ENCODE data around the gene RBBP6. TPM values are rescaled to one million over a fixed set of nuclear protein-coding genes. Genes with fewer than 3 reads are reported as not detected.
"Not testable (repeated sequence)": the region's sequence is repeated elsewhere in the genome, so short reads cannot be mapped to it uniquely, and the experiment has no call there.

The RBBP6 gene
- total and polyA plus RNA-seq, 4 donors = 25.1 to 93.3 (median 37.0) TPM

DNA sequence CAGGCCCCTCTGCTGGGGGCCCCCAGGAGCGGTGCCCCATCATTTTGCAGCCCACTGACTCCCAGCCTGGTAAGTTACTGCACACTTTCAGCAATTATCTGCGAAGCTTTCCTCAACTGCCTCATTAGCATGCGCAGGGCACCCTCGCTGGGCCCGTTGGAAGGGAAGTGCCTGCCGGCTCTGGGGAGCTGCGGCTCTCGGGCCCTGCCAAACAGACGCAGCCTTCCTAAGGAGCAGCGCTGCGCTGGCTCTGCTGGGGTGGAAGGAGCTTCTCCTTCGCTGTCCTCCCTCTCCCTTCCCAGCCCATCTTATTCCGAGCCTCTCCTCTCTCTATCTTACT lies 71.0 kb downstream of the RBBP6 start:
- peaks cover 0 to 7% (median 2%) of the 10 kb centered on the region in 5 donors for H3K4me1 ChIP-seq (ENCODE audit: control insufficient read depth in 5 of 5, insufficient read depth in 5 of 5, low read length in 5 of 5)
- H3K4me3 ChIP-seq = no peak overlapping the region
- H3K36me3 ChIP-seq (ENCODE audit: control insufficient read depth in 4 of 4, insufficient read depth in 4 of 4, low read length in 4 of 4) = no peaks in the 10 kb centered on the region
- H3K27ac ChIP-seq (ENCODE audit: low read depth in 1 of 2, low read length in 1 of 2) = no peak overlapping the region
- peaks cover 0 to 21% (median 18%) of the 10 kb centered on the region in 3 donors for H3K27me3 ChIP-seq (ENCODE audit: control insufficient read depth in 3 of 3, insufficient read depth in 3 of 3, low read length in 2 of 3)
- H3K9ac ChIP-seq (ENCODE audit: insufficient read depth in 1 of 2, low read length in 2 of 2) = no peak overlapping the region
- WGBS, 2 donors = 4% methylated on average over 13 of the region's 13 CpGs
- peak; percentile 29 to 45 (median 33) for DNase-seq
- TF ChIP-seq CTCF (IDR thresholded peaks at IDR 0.05; ENCODE audit: control extremely low read depth, extremely low read depth) = no peak
- no peak for ATAC-seq (ENCODE audit: insufficient read depth, low FRiP score)
- no peaks in the 10 kb centered on the region for H3K9me3 ChIP-seq (ENCODE audit: control insufficient read depth in 4 of 4, insufficient read depth in 3 of 4, low read length in 3 of 4)

DNA sequence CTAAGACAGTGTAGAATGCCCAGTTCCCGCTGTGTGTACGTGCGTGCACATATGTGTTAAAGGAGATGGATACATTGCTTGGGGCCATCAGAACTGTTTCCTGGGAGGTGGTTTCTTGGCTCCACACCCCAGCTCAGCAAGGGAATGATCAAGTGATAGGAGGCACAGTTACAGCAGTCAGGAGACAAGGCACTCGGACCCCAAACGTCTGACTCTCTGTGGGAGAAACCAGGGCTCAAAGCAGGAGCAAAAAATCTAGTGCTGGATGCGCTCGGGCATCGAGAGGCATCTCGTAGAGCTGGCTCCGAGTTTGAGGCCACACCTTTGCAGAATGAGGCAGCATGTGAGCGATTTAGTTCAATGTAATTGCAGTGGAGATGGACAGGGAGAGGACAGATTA lies 71.9 kb downstream of the RBBP6 start:
- DNase-seq (no peak), ATAC-seq (ENCODE audit: insufficient read depth, low FRiP score) (no peak)
- no peaks in the 10 kb centered on the region for H3K9me3 ChIP-seq (ENCODE audit: control insufficient read depth in 4 of 4, insufficient read depth in 3 of 4, low read length in 3 of 4)
- H3K4me3 ChIP-seq = no peak overlapping the region
- no peaks in the 10 kb centered on the region for H3K36me3 ChIP-seq (ENCODE audit: control insufficient read depth in 4 of 4, insufficient read depth in 4 of 4, low read length in 4 of 4)
- H3K9ac ChIP-seq (ENCODE audit: insufficient read depth in 1 of 2, low read length in 2 of 2) = no peak overlapping the region
- no peak for TF ChIP-seq CTCF (IDR thresholded peaks at IDR 0.05; ENCODE audit: control extremely low read depth, extremely low read depth)
- H3K4me1 ChIP-seq (ENCODE audit: control insufficient read depth in 5 of 5, insufficient read depth in 5 of 5, low read length in 5 of 5) = peaks cover 0 to 7% (median 2%) of the 10 kb centered on the region in 5 donors
- H3K27me3 ChIP-seq (ENCODE audit: control insufficient read depth in 3 of 3, insufficient read depth in 3 of 3, low read length in 2 of 3) = peaks cover 0 to 21% (median 18%) of the 10 kb centered on the region in 3 donors
- 80 to 85% methylated on average over 11 of the region's 11 CpGs for WGBS, 2 donors
- H3K27ac ChIP-seq (ENCODE audit: low read depth in 1 of 2, low read length in 1 of 2) = no peak overlapping the region

DNA sequence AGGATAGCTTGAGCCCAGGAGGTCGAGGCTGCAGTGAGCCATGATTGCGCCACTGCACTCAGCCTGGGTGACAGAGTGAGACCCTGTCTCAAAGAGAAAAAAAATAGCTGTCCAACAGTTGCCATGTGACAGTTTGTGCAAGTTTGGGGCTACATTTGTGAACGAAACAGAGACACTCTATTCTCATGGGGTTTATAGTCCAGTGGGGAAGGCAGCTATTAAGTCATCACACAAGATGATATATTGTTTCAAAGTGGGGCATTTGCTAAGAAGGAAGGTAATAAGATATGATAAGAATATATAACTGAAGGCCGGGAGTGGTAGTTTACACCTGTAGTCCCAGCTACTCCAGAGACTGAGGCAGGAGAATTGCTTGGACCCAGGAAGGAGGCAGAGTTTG lies 73.3 kb downstream of the RBBP6 start:
- Histone ChIP-seq H3K36me3 (ENCODE audit: control insufficient read depth in 4 of 4, insufficient read depth in 4 of 4, low read length in 4 of 4) (no peaks in the 10 kb centered on the region), H3K27me3 (ENCODE audit: control insufficient read depth in 3 of 3, insufficient read depth in 3 of 3, low read length in 2 of 3) (peaks cover 0 to 21% (median 18%) of the 10 kb centered on the region in 3 donors), H3K9ac (ENCODE audit: insufficient read depth in 1 of 2, low read length in 2 of 2) (no peak overlapping the region), H3K4me1 (ENCODE audit: control insufficient read depth in 5 of 5, insufficient read depth in 5 of 5, low read length in 5 of 5) (peaks cover 0 to 7% (median 2%) of the 10 kb centered on the region in 5 donors), H3K4me3 (no peak overlapping the region), H3K9me3 (ENCODE audit: control insufficient read depth in 4 of 4, insufficient read depth in 3 of 4, low read length in 3 of 4) (no peaks in the 10 kb centered on the region), H3K27ac (ENCODE audit: low read depth in 1 of 2, low read length in 1 of 2) (no peak overlapping the region)
- no peak for ATAC-seq (ENCODE audit: insufficient read depth, low FRiP score)
- no peak for TF ChIP-seq CTCF (IDR thresholded peaks at IDR 0.05; ENCODE audit: control extremely low read depth, extremely low read depth)
- DNase-seq = no peak
- 76 to 84% methylated on average over 4 of the region's 4 CpGs for WGBS, 2 donors

GRCh38 chr16:24613267-24613666 lies 73.9 kb downstream of the RBBP6 start:
- H3K4me1 ChIP-seq (ENCODE audit: control insufficient read depth in 5 of 5, insufficient read depth in 5 of 5, low read length in 5 of 5); DNase-seq; H3K36me3 ChIP-seq (ENCODE audit: control insufficient read depth in 4 of 4, insufficient read depth in 4 of 4, low read length in 4 of 4); H3K9ac ChIP-seq (ENCODE audit: insufficient read depth in 1 of 2, low read length in 2 of 2); H3K9me3 ChIP-seq (ENCODE audit: control insufficient read depth in 4 of 4, insufficient read depth in 3 of 4, low read length in 3 of 4); ATAC-seq (ENCODE audit: insufficient read depth, low FRiP score); H3K27ac ChIP-seq (ENCODE audit: low read depth in 1 of 2, low read length in 1 of 2); H3K4me3 ChIP-seq: not testable (repeated sequence)
- H3K27me3 ChIP-seq (ENCODE audit: control insufficient read depth in 3 of 3, insufficient read depth in 3 of 3, low read length in 2 of 3) = peaks cover 0 to 21% (median 18%) of the 10 kb centered on the region in 3 donors
- 89 to 96% methylated on average over 5 of the region's 5 CpGs for WGBS, 2 donors

Measured in lung (tissue), 12 donors.